ENCODE data around the gene EXOG. TPM values are rescaled to one million over a fixed set of nuclear protein-coding genes. Genes with fewer than 3 reads are reported as not detected.
A peak's percentile ranks its signal among the peaks of the same experiment; 100 is the strongest.
"Not testable (repeated sequence)": the region's sequence is repeated elsewhere in the genome, so short reads cannot be mapped to it uniquely, and the experiment has no call there.

EXOG gene
- total RNA-seq, 6 donors from 2014 or later = 10.0 to 34.6 (median 13.2) TPM

GRCh38 chr3:38565339-38566214 is 69.4 kb downstream of the EXOG start:
- 85 to 93% methylated on average over 12 of the region's 13 CpGs for WGBS, 2 donors
- no peaks in the 10 kb centered on the region for H3K4me1 ChIP-seq
- H3K4me3 ChIP-seq = no peak overlapping the region
- no peaks in the 10 kb centered on the region for H3K27me3 ChIP-seq
- H3K36me3 ChIP-seq = no peaks in the 10 kb centered on the region
- TF ChIP-seq CTCF (IDR thresholded peaks at IDR 0.05) (no peak), POLR2A (IDR thresholded peaks at IDR 0.05) (no peak), EP300 (IDR thresholded peaks at IDR 0.05) (no peak), POLR2AphosphoS5 (IDR thresholded peaks at IDR 0.05) (no peak)
- no peaks in the 10 kb centered on the region for H3K9me3 ChIP-seq
- DNase-seq (no peak), ATAC-seq (ENCODE audit: low FRiP score in 2 of 2) (peak in 1 of 2 donors; percentile 2)
- H3K27ac ChIP-seq = no peak overlapping the region

- no peaks in the 10 kb centered on the region for H3K4me1 ChIP-seq
- WGBS, 2 donors = 83 to 88% methylated on average over 12 to 13 of the region's 13 CpGs
- ATAC-seq (ENCODE audit: low FRiP score in 2 of 2) (no peak), DNase-seq (peak; percentile 13 to 44)
- no peaks in the 10 kb centered on the region for H3K36me3 ChIP-seq
- no peaks in the 10 kb centered on the region for H3K27me3 ChIP-seq
- no peaks in the 10 kb centered on the region for H3K9me3 ChIP-seq
- H3K27ac ChIP-seq = no peak overlapping the region
- no peak for TF ChIP-seq EP300 (IDR thresholded peaks at IDR 0.05)
- TF ChIP-seq POLR2A (IDR thresholded peaks at IDR 0.05) = no peak
- H3K4me3 ChIP-seq = no peak overlapping the region
Measured at GRCh38 chr3:38566215-38566528, 70.0 kb downstream of the EXOG start.

GRCh38 chr3:38566794-38567193 is 70.7 kb downstream of the EXOG start:
- H3K4me3 ChIP-seq; H3K9me3 ChIP-seq; H3K27me3 ChIP-seq; ATAC-seq (ENCODE audit: low FRiP score in 2 of 2); H3K36me3 ChIP-seq; H3K27ac ChIP-seq; H3K4me1 ChIP-seq: not testable (repeated sequence)
- 72 to 89% methylated on average over 7 of the region's 7 CpGs for WGBS, 2 donors
- DNase-seq = peak in 1 of 2 donors; percentile 10

- WGBS, 2 donors = 93 to 97% methylated on average over 4 of the region's 4 CpGs
- DNase-seq (peak in 1 of 2 donors; percentile 14), ATAC-seq (ENCODE audit: low FRiP score in 2 of 2) (no peak)
Measured at GRCh38 chr3:38567498-38567897, 71.4 kb downstream of the EXOG start.

GRCh38 chr3:38573111-38573510 is 77.0 kb downstream of the EXOG start:
- 96 to 97% methylated on average over 3 of the region's 3 CpGs for WGBS, 2 donors
- Histone ChIP-seq H3K4me1 (no peaks in the 10 kb centered on the region), H3K9me3 (peaks cover 0 to 5% (median 2%) of the 10 kb centered on the region in 4 donors), H3K36me3 (no peaks in the 10 kb centered on the region), H3K4me3 (no peak overlapping the region), H3K27ac (no peak overlapping the region), H3K27me3 (no peaks in the 10 kb centered on the region)
- TF ChIP-seq POLR2A (IDR thresholded peaks at IDR 0.05) = no peak
- TF ChIP-seq CTCF (IDR thresholded peaks at IDR 0.05) = no peak
- TF ChIP-seq EP300 (IDR thresholded peaks at IDR 0.05) = no peak
- no peak for TF ChIP-seq POLR2AphosphoS5 (IDR thresholded peaks at IDR 0.05)
- no peak for DNase-seq
- ATAC-seq (ENCODE audit: low FRiP score in 2 of 2) = no peak

More at GRCh38 chr3:38567498-38567897, 71.4 kb downstream of the EXOG start:
- Histone ChIP-seq H3K27ac (no peak overlapping the region), H3K9me3 (no peaks in the 10 kb centered on the region), H3K4me1 (no peaks in the 10 kb centered on the region), H3K27me3 (no peaks in the 10 kb centered on the region), H3K4me3 (no peak overlapping the region), H3K36me3 (no peaks in the 10 kb centered on the region)
- TF ChIP-seq EP300 (IDR thresholded peaks at IDR 0.05) (no peak), CTCF (IDR thresholded peaks at IDR 0.05) (no peak), POLR2AphosphoS5 (IDR thresholded peaks at IDR 0.05) (no peak)

GRCh38 chr3:38573556-38573955 is 77.4 kb downstream of the EXOG start:
- WGBS, 2 donors = 58 to 77% methylated on average over 3 of the region's 3 CpGs
- Histone ChIP-seq H3K4me1 (no peaks in the 10 kb centered on the region), H3K36me3 (no peaks in the 10 kb centered on the region), H3K27ac (no peak overlapping the region), H3K9me3 (peaks cover 0 to 5% (median 2%) of the 10 kb centered on the region in 4 donors), H3K4me3 (no peak overlapping the region), H3K27me3 (no peaks in the 10 kb centered on the region)
- no peak for TF ChIP-seq POLR2AphosphoS5 (IDR thresholded peaks at IDR 0.05)
- TF ChIP-seq CTCF (IDR thresholded peaks at IDR 0.05) = no peak
- TF ChIP-seq POLR2A (IDR thresholded peaks at IDR 0.05) = no peak
- TF ChIP-seq EP300 (IDR thresholded peaks at IDR 0.05) = no peak
- ATAC-seq (ENCODE audit: low FRiP score in 2 of 2) (no peak), DNase-seq (no peak)

Measured in upper lobe of left lung (tissue), 6 donors.